Suprapubic skin (tissue), 4 donors: ENCODE data around the gene AP3B1. TPM values are rescaled to one million over a fixed set of nuclear protein-coding genes. Genes with fewer than 3 reads are reported as not detected.

ENCODE experiments used
- DNase-seq, 2 donors: peaks; one replicate each; pipeline ENCODE4 v3.0.0-alpha.2; 2019; ENCODE audit warnings: low spot score in 2 of 2
- H3K27ac ChIP-seq: fragments of 200-600 bp; sonication (generic); one replicate; pipeline ENCODE4 v1.5.1; 2019
- H3K27me3 ChIP-seq: fragments of 200-600 bp; sonication (generic); one replicate; pipeline ENCODE4 v1.5.1; 2019
- H3K36me3 ChIP-seq: fragments of 200-600 bp; sonication (generic); one replicate; pipeline ENCODE4 v1.5.1; 2019
- H3K4me1 ChIP-seq: fragments of 200-600 bp; sonication (generic); one replicate; pipeline ENCODE4 v1.5.1; 2019
- H3K4me3 ChIP-seq: fragments of 200-600 bp; sonication (generic); one replicate; pipeline ENCODE4 v1.5.1; 2019; ENCODE audit warnings: mild to moderate bottlenecking
- H3K9me3 ChIP-seq: fragments of 200-600 bp; sonication (generic); one replicate; pipeline ENCODE4 v1.5.1; 2019
- EP300 ChIP-seq: sonication (generic); formaldehyde crosslinking; IDR thresholded peaks from one replicate; pipeline ENCODE4 v1.6.1; 2017; ENCODE audit warnings: antibody characterized with exemption
- POLR2A ChIP-seq, 2 donors: fragments of 450-650 bp; IDR thresholded peaks; one replicate each; pipeline ENCODE4 v1.6.1; 2017; ENCODE audit warnings: antibody characterized with exemption in 2 of 2, mild to moderate bottlenecking in 2 of 2, moderate library complexity in 2 of 2
- POLR2AphosphoS5 ChIP-seq, 3 donors: sonication (generic); formaldehyde crosslinking; IDR thresholded peaks; one replicate each; pipeline ENCODE4 v1.6.1; 2017; ENCODE audit warnings: antibody characterized with exemption in 3 of 3
- WGBS: methylation state at CpG from one replicate; pipeline ENCODE4 v1.1.5; 2018; 5-methylcytosine and 5-hydroxymethylcytosine counted together
- total RNA-seq, 4 donors: library from RNA; depleted of rRNA; stranded (reverse); fragments of >200 nt; gene quantifications; one replicate each; pipeline ENCODE4 v1.1.0, GENCODE V29; 2016
- TF ChIP-seq, protein P1 (sequence below), 2 donors: fragments of 200-600 bp in 1 of 2; fragments of 450-650 bp in 1 of 2; sonication (generic) in 1 of 2; IDR thresholded peaks; one replicate each; pipeline ENCODE4 v1.5.1; 2016 to 2019; ENCODE audit warnings: antibody characterized with exemption in 2 of 2, mild to moderate bottlenecking in 1 of 2, moderate library complexity in 1 of 2

Gene AP3B1
- total RNA-seq, 4 donors from 2014 or later = 32.2 to 44.0 (median 33.1) TPM

DNA sequence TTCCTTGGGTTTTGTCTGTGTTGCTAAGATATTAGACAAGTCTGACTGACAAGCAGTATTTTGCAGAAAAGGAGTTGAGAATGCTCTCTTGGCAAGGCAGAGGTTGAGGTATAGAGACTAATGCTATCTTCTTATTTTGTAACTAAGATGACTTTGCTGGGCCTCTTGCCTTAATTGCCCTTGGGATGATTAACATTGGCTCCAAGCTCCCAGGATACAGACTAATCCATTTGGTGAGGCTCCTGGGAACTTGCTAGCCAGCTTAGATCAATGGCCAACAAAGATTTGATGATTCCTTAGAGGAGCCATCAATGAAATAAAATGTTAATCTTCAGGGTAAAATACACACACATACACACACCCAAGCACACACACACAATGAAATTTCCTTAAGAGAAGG is 28.7 kb upstream of the AP3B1 start:
- no peaks in the 10 kb centered on the region for H3K36me3 ChIP-seq
- DNase-seq = no peak
- H3K9me3 ChIP-seq = no peaks in the 10 kb centered on the region
- no peak overlapping the region for H3K27ac ChIP-seq
- peaks cover 7% of the 10 kb centered on the region for H3K4me1 ChIP-seq
- no peaks in the 10 kb centered on the region for H3K27me3 ChIP-seq
- no peak overlapping the region for H3K4me3 ChIP-seq
- TF ChIP-seq POLR2A (IDR thresholded peaks at IDR 0.05) (no peak), EP300 (no peak), POLR2AphosphoS5 (IDR thresholded peaks at IDR 0.05) (no peak)
- TF ChIP-seq, protein P1, sequence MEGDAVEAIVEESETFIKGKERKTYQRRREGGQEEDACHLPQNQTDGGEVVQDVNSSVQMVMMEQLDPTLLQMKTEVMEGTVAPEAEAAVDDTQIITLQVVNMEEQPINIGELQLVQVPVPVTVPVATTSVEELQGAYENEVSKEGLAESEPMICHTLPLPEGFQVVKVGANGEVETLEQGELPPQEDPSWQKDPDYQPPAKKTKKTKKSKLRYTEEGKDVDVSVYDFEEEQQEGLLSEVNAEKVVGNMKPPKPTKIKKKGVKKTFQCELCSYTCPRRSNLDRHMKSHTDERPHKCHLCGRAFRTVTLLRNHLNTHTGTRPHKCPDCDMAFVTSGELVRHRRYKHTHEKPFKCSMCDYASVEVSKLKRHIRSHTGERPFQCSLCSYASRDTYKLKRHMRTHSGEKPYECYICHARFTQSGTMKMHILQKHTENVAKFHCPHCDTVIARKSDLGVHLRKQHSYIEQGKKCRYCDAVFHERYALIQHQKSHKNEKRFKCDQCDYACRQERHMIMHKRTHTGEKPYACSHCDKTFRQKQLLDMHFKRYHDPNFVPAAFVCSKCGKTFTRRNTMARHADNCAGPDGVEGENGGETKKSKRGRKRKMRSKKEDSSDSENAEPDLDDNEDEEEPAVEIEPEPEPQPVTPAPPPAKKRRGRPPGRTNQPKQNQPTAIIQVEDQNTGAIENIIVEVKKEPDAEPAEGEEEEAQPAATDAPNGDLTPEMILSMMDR (IDR thresholded peaks at IDR 0.05) = no peak

DNA sequence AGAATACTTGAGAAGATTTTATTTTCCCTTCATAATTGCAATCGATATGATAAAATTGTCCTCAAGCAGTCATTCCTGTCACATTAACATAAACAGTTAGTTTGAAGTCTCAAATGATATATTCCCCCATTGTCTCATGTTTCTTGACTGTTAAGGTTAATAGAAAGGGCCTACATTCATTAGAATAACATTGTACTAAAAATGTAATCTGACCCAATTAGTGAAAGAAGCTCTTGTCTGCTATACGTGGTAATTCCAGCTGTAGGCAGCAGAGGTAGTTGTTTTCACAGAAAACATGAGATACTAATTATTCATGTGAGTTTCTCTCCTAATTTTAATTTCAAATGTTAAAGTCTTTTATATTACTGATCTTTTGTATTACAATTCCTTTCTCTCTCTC is 25.9 kb upstream of the AP3B1 start:
- 42% methylated on average over 2 of the region's 2 CpGs for WGBS
- H3K27me3 ChIP-seq = no peaks in the 10 kb centered on the region

DNA sequence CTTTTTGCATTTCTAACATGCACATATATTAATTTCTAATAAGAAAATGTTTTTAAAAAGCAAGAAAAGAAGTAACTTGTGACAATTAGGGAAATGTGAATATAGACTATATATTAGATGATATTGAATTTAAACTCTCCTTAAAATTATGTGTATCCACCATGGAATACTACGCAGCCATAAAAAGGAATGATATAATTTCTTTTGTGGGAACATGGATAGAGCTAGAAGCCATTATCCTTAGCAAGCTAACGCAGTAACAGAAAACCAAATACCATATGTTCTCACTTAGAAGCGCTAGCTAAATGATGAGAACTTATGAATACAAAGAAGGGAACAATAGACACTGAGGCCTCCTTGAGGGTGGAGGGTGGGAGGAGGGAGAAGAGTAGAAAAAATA is 23.8 kb upstream of the AP3B1 start:
- H3K4me1 ChIP-seq = no peaks in the 10 kb centered on the region
- H3K9me3 ChIP-seq = no peaks in the 10 kb centered on the region
- no peaks in the 10 kb centered on the region for H3K36me3 ChIP-seq
- no peaks in the 10 kb centered on the region for H3K27me3 ChIP-seq
- TF ChIP-seq, protein P1 (IDR thresholded peaks at IDR 0.05) = no peak
- TF ChIP-seq POLR2AphosphoS5 (IDR thresholded peaks at IDR 0.05) = no peak
- no peak for TF ChIP-seq EP300
- no peak for TF ChIP-seq POLR2A (IDR thresholded peaks at IDR 0.05)
- H3K27ac ChIP-seq = no peak overlapping the region
- DNase-seq = no peak
- H3K4me3 ChIP-seq = no peak overlapping the region
- WGBS = 90% methylated on average over 3 of the region's 3 CpGs

More for the DNA sequence above, 25.9 kb upstream of the AP3B1 start:
- H3K4me3 ChIP-seq = no peak overlapping the region
- no peak overlapping the region for H3K27ac ChIP-seq
- TF ChIP-seq POLR2A (IDR thresholded peaks at IDR 0.05) = no peak
- TF ChIP-seq, protein P1 (IDR thresholded peaks at IDR 0.05) = peak in 1 of 2 donors; percentile 47
- no peaks in the 10 kb centered on the region for H3K4me1 ChIP-seq
- no peak for DNase-seq
- no peaks in the 10 kb centered on the region for H3K9me3 ChIP-seq
- no peaks in the 10 kb centered on the region for H3K36me3 ChIP-seq

DNA sequence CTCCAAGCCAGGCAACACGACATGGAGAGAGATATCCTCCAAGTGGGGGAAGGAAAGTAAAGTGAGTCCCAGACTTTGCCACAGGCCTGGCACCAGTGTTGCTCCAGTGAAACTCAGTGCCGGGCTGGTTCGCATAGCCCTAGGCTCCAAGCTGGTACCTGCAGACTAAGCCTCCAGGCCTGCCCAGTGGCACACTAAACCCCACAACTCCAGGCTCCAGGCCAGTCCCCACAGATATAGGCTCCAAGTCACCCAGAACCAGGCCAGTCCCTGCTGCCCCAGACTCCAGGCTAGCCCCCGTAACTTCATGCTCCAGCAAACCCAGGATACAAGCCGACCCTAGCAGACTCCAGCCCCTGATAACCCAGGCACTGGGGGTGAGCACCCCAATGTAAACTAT is 23.0 kb upstream of the AP3B1 start:
- TF ChIP-seq, protein P1 (IDR thresholded peaks at IDR 0.05) = no peak
- TF ChIP-seq POLR2AphosphoS5 (IDR thresholded peaks at IDR 0.05) (no peak), EP300 (no peak), POLR2A (IDR thresholded peaks at IDR 0.05) (no peak)
- no peaks in the 10 kb centered on the region for H3K9me3 ChIP-seq
- H3K4me1 ChIP-seq = no peaks in the 10 kb centered on the region
- 84% methylated on average over 5 of the region's 5 CpGs for WGBS
- H3K27me3 ChIP-seq = no peaks in the 10 kb centered on the region
- DNase-seq = no peak
- no peaks in the 10 kb centered on the region for H3K36me3 ChIP-seq
- H3K4me3 ChIP-seq = no peak overlapping the region
- H3K27ac ChIP-seq = no peak overlapping the region

DNA sequence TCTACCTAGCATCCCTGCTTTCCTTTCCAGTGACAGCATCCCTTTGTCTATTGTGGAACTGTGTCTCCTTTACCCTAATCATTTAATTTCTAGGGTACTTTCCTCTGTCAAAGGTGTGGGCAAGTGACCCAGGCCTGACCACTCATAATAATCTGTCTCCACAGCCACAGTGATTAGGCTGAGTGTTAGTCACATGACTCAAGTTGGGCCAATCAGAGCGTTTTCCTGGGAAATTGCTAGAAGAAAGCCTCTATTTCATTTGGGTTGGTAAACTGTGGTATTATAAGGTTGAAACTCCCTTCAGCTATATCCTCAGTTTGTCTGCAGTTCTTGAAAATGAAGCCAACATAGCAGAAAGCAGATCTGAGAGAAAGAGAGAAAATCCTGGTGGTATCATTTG is 14.2 kb upstream of the AP3B1 start:
- WGBS = 80% methylated on average over 1 of the region's 1 CpG
- TF ChIP-seq, protein P1 (IDR thresholded peaks at IDR 0.05) = no peak
- TF ChIP-seq EP300 = no peak
- TF ChIP-seq POLR2AphosphoS5 (IDR thresholded peaks at IDR 0.05) = no peak
- TF ChIP-seq POLR2A (IDR thresholded peaks at IDR 0.05) = no peak
- Histone ChIP-seq H3K9me3 (no peaks in the 10 kb centered on the region), H3K4me3 (no peak overlapping the region), H3K27me3 (no peaks in the 10 kb centered on the region), H3K36me3 (no peaks in the 10 kb centered on the region), H3K4me1 (no peaks in the 10 kb centered on the region), H3K27ac (no peak overlapping the region)
- no peak for DNase-seq
